K562 (cell line): ENCODE measurements around the gene PRR14L. TPM values are rescaled to one million over a fixed set of nuclear protein-coding genes. Genes with fewer than 3 reads are reported as not detected.

Experiments used
- CTCF ChIP-seq, 3 experiments: IDR thresholded peaks in 2 of 3; conservative IDR thresholded peaks in 1 of 3; 2 replicates each; pipeline ENCODE4 v1.5.1; 2011 to 2012; ENCODE audit warnings: low read length in 3 of 3, mild to moderate bottlenecking in 3 of 3, control low read depth in 2 of 3, improper control_type of control experiment in 1 of 3, inconsistent platforms in 1 of 3, low read depth in 1 of 3, mixed read lengths in 1 of 3, moderate library complexity in 1 of 3; ENCODE audit not compliant: insufficient read depth in 2 of 3
- FOXP4 ChIP-seq: sonication (generic); formaldehyde crosslinking; IDR thresholded peaks from 2 replicates; pipeline ENCODE4 v1.8.0; 2022; ENCODE audit warnings: mild to moderate bottlenecking, missing genetic modification reagents, borderline replicate concordance
- MITF ChIP-seq: IDR thresholded peaks from 2 replicates; pipeline ENCODE4 v1.6.1; 2014; ENCODE audit warnings: antibody characterized with exemption
- SIN3A ChIP-seq, 2 experiments: fragments of 150-350 bp in 1 of 2; IDR thresholded peaks; 2 replicates each; pipeline ENCODE4 v1.6.1; 2011 to 2016; ENCODE audit warnings: borderline replicate concordance in 2 of 2, low read depth in 2 of 2, low read length in 2 of 2, mild to moderate bottlenecking in 2 of 2, moderate library complexity in 2 of 2; ENCODE audit not compliant: control insufficient read depth in 1 of 2
- SMAD4 ChIP-seq: fragments of 250-450 bp; sonication (Bioruptor Pico); conservative IDR thresholded peaks from 2 replicates; pipeline ENCODE4 v1.8.0; 2021; ENCODE audit warnings: inconsistent platforms, mild to moderate bottlenecking, moderate library complexity
- TFAP4 ChIP-seq: sonication (generic); formaldehyde crosslinking; IDR thresholded peaks from 2 replicates; pipeline ENCODE4 v1.8.0; 2022; ENCODE audit warnings: missing genetic modification reagents, mild to moderate bottlenecking, moderate library complexity, borderline replicate concordance
- ZNF318 ChIP-seq, 2 experiments: fragments of 450-650 bp; IDR thresholded peaks; 2 replicates each; pipeline ENCODE4 v1.6.1; 2016; ENCODE audit warnings: mild to moderate bottlenecking in 2 of 2, borderline replicate concordance in 1 of 2, low read depth in 1 of 2, moderate library complexity in 1 of 2
- ZZZ3 ChIP-seq: fragments of 450-650 bp; IDR thresholded peaks from 2 replicates; pipeline ENCODE4 v1.6.1; 2016; ENCODE audit warnings: antibody characterized with exemption, mild to moderate bottlenecking, moderate library complexity
- polyA plus RNA-seq, 8 experiments: library from polyadenylated mRNA; depleted of rRNA in 4 of 8; stranded (reverse) in 5 of 8; unstranded in 3 of 8; fragments of >200 nt; fragmentation: Nextera tagmentation in 2 of 8; fragmentation: Illumina TruSeq in 1 of 8; extraction: Ambion mirVana in 2 of 8; extraction: Trizol in 1 of 8; gene quantifications; 2 replicates each; pipeline versions ENCODE4 v1.2.1 to v1.2.3, GENCODE V29; 2011 to 2014; ENCODE audit warnings: inconsistent platforms in 1 of 8, missing spikeins in 1 of 8
- total RNA-seq, 7 experiments: library from RNA; depleted of rRNA in 6 of 7; stranded (reverse); fragments of >200 nt in 6 of 7; fragmentation: Illumina TruSeq in 2 of 7; extraction: Trizol in 2 of 7; gene quantifications; 2 replicates each; pipeline versions ENCODE4 v1.2.1 to v1.2.3, GENCODE V29; 2011 to 2021; ENCODE audit warnings: low replicate concordance in 1 of 7

Gene PRR14L
- total and polyA plus RNA-seq, 9 of the 15 experiments (the other 6 are each of a cell fraction or from before 2014, with no cell fraction given), result 2.8 to 36.3 (median 12.3) TPM

- TF ChIP-seq ZNF318 (IDR thresholded peaks at IDR 0.05; ENCODE audit: borderline replicate concordance in 1 of 2, low read depth in 1 of 2) (no peak), SIN3A (IDR thresholded peaks at IDR 0.05; ENCODE audit: borderline replicate concordance in 2 of 2, control insufficient read depth in 1 of 2, low read depth in 2 of 2, low read length in 2 of 2) (0 out of 4 replicates have a peak, but pooled peaks have one; percentile 65 to 67), SMAD4 (peak; percentile 69), TFAP4 (CRISPR knock-in tag) (peak; percentile 79; the same call in 1 of the 2 replicates), CTCF (IDR thresholded peaks at IDR 0.05 in 2 of 3, conservative IDR thresholded peaks at IDR 0.05 in 1 of 3; ENCODE audit: insufficient read depth in 2 of 3, low read depth in 1 of 3, low read length in 3 of 3) (peak in 1 of 3 experiments; percentile 21; a peak in 1 of 6 replicates), ZZZ3 (peak; percentile 69; the same call in 1 of the 2 replicates), FOXP4 (CRISPR knock-in tag) (0 out of 2 replicates have a peak, but pooled peaks have one; percentile 29), MITF (no peak)
Measured at GRCh38 chr22:31749636-31750364, at the start of gene PRR14L (continued).
